Right hindlimb (tissue), 1 donor: ENCODE data around the gene THUMPD1.
"Not testable (repeated sequence)": the region's sequence is repeated elsewhere in the genome, so short reads cannot be mapped to it uniquely, and the experiment has no call there.

Experiments
- DNase-seq: peaks from one replicate; pipeline ENCODE4 v3.0.0-alpha.2; 2018

The THUMPD1 gene

GRCh38 chr16:20747030-20747816 lies 5.6 kb upstream of the THUMPD1 start:
- DNase-seq = no peak

DNA sequence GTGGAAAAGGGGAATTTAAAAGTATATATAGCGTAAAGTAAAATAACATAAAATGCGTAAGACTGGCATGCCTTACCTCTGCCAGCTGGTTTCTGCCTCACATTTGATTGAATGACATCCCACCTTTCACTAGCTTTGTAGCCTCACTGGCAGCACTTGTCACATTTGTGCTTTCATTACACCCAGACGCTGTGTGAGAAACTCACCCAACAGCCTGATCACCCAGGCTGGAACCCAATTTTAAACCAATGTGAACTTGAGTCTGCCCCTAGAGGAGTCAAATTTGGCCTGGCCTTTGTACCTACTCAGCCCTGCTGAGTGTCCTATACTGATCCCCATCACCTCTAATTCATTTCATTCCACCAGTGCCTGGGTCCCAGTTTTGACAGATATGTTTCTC lies 4.8 kb upstream of the THUMPD1 start:
- DNase-seq = no peak

DNA sequence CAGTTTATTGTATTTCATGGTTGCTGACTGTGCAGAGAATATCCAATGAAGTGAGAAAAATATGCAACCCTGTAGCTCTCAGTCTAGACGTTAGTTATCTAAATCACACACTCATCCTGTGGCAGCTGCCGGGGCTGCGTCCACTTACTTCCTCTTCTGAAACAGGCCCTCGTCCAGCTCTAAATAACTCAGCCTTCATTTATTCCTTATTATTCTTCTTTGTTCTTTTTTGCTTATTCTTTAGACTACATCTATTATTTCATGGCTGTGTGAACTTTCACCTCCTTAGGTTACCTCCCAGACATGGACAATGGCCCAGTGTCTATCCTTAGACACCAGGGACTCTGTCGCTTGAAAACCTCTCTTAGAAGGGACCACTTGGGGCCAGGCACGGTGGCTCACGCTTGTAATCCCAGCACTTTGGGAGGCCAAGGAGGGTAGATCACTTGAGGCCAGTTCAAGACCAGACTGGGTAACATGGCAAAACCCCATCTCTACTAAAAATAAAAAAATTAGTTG lies 3.4 kb upstream of the THUMPD1 start:
- no peak for DNase-seq

DNA sequence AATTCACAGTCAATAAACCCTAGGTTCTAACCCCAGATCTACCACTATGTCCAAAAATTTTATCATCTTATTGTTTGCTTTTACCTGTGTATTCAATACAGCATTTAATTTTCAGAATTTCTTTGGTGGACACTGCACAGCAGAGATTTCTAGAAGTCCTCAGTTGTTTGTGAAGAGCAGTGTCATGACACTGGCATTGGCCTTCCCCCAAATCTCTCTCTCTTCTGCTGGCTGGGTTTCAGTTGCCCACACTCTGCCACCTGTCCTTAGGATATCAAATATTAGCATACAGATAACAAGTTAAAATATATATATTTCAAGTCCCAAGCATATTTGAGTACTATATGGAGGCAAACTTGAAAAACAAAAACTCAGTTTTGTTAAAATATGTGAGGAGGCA lies 2.0 kb upstream of the THUMPD1 start:
- DNase-seq = no peak

DNA sequence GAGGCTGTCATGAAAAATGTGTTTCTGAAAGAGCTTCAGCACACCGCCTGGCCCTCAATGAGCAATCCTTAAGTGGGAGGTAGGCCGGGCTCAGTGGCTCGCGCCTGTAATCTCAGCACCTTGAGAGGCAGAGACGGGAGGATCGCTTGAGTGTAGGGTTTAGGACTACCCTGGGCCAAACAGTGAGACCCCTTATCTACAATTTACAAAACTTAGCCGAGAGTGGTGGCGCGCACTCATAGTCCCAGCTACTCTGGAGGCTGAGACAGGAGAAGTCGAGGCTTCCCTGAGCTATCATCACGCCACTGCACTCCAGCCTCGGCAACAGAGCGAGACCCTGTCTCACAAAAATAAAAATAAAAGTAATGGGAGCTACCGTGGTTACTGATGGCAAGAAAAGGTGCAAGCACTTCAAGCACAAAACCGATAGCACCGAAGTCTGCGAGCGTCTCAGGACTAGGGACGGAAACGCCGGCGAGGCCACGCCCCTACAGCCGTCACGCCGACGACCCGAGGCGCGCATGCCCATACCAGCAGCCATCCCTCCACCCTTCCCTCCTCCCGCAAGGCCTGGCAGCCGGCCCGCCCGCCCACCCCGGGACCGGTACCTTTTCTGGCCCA lies 607 bp downstream of the THUMPD1 start:
- peak; percentile 92 for DNase-seq

- DNase-seq = no peak
Observed at GRCh38 chr16:20740007-20740883, 1.4 kb downstream of the THUMPD1 start.

DNA sequence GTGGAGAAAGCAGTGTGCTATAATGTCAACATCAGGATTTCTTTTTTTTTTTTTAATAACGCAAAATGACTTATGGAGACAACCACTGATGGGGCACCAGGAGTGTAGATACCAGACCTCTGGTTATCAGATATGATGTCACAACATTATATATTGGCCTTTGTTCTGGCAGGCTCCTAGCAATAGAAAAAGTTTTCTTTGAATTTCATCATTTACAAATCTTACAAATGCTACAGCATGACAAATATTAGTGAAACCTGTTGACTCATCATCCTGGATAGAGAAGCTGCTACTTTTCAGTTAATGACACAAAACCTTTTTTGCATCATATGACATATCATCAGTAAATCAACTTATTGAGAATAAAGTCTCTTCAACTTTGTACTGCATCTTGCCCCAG lies 6.1 kb downstream of the THUMPD1 start:
- DNase-seq = no peak

DNA sequence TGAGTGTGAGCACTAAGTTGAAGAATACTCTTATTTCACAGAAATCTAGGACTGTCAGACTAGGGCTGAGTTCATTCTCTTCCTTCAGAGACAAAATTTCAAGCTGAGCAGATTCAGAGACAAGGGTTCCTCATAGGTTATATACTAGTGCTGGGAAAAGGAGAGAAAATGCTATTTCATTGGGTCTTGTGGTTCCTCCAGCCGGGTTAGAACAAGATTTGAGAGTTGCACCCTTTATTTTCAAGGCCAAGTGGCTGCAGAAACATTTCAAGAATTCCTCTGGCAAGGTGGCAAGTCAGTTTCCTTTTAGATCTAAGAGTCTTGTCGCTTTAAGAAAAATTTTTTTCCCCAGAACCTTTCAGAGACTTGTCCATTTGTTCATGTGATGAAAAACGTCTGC lies 6.8 kb downstream of the THUMPD1 start:
- DNase-seq = no peak

DNA sequence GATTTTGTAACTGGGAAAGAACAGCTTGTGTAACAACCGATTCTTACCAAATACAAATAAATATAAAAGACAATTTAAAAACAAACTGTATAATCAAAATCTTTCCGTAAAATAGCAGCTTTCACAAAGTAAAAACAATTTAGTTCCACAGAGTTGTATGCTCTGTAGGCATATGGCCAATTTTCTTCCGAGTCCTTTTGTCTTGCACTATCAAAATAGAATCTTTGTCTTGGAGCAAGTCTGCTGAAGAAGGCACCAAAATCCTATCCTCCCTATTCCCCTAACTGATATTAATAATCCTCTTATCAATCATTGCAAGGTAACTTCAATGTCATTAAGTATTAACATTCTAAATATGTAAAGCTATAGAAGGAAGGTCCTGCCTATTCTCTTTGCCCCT lies 7.6 kb downstream of the THUMPD1 start:
- no peak for DNase-seq

- DNase-seq = no peak
Observed at GRCh38 chr16:20729141-20729540, 12.5 kb downstream of the THUMPD1 start.

- no peak for DNase-seq
Observed at GRCh38 chr16:20727181-20727580, 14.4 kb downstream of the THUMPD1 start.

- no peak for DNase-seq
Observed at GRCh38 chr16:20726661-20727060, 15.0 kb downstream of the THUMPD1 start.

DNA sequence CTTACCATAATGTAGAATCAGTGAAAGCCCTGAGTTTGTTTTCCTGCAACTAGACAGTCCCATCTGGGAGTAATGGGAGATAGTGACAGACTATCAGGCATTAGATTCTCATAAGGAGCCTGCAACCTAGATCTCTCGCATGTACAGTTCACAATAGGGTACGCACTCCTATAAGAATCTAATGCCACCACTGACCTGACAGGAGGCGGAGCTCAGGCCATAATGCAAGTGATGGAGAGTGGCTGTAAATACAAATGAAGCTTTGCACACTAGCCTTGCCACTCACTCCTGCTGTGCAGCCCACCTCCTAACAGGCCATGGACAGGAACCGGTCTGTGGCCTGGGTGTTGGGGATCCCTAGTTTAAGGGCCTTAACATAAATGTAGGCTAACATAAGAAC lies 21.4 kb downstream of the THUMPD1 start:
- no peak for DNase-seq

DNA sequence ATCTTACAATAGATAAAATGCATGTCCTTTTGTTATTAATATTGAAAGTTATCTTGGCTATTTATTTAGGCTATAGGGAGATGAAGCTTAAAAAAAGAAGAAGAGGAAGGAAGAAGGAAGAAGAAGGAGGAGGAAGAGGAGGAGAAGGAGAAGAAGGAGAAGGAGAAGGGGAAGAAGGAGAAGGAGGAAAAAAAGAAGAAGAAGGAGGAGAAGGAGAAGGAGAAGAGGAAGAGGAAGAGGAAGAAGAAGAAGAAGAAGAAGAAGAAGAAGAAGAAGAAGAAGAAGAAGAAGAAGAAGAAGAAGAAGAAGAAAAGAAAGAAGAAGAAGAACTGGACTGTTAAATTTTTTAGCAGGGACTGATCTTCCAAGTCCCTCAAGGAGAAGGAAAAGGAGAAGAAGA lies 23.9 kb downstream of the THUMPD1 start:
- not testable (repeated sequence) for DNase-seq

DNA sequence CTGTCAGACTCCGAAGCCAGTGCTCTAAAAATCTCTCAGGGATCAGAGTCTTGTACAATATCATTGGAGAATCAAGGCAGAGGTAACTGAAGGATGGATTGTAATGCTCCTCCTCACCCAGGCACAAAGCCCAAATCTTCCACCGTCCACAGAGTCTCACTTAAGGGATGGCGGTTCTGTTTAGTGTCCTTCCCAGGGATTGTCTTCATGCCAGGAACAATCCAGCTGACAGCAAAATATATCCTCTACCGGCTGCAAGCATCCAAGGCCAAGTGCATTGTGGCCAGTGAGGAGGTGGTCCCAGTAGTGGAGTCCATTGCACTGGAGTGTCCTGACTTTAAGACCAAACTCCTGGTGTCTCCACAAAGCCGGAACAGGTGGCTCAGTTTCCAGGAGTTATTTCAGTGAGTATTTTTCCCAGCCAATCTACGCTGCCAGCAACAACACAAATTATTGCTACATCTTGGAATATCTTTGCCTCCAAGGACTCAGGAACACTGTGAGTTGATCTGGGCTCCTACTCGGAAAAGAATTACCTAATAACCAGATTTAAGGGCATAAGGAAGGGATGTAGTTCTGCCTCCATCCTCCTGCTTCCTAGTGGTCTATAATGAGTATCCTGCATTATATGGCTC lies 30.2 kb downstream of the THUMPD1 start:
- DNase-seq = no peak

DNA sequence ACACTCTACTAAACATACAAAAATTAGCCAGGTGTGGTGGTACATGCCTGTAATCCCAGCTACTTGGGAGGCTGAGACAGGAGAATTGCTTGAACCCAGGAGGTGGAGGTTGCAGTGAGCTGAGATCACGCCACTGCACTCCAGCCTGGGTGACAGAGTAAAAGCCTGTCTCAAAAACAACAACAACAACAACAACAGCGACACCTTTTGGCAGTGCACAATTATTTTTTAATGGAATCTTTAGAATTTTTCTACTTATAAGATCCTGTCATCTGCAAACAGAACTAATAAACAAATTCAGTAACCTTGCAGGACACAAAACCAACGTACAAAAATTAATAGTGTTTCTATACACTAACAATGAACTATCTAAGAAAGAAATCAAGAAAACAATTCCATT lies 33.5 kb downstream of the THUMPD1 start:
- not testable (repeated sequence) for DNase-seq

- no peak for DNase-seq
Observed at GRCh38 chr16:20707461-20707860, 34.2 kb downstream of the THUMPD1 start.

DNA sequence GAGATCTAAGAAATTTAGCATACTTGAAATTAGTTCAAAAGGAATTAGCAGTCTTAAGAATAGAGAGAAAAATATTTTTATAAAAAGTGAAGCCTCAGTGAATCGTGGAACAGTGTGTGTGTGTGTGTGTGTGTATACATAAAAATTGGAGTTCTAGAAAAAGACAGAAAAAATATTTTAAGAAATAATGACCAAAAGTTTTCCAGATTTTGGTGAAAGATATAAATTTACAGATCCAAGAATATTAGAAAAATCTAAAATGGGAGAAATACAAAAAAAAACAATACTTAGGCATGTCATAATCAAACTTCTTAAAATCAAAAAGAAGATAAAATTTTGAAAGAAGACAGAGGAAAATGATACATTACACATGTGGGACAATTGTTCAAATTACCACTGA lies 35.6 kb downstream of the THUMPD1 start:
- DNase-seq = not testable (repeated sequence)

DNA sequence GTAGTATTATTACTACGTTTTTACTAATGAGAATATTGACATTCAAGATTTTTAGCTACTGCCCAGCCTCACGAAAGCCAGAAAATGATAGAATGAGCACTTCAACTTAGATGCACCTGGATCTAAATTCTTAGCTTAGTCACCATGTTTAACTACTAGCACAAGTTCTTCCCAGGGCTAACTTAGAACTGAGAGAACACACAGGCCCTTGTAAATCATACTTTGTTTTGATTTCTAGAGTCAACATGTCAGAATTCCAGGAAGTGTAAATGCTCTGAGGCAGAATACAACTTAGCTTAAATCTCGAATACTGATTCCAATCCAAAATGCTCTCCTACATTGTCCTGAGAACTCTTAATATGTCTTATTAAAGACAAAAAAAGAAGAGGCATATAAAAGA lies 37.3 kb downstream of the THUMPD1 start:
- no peak for DNase-seq

DNA sequence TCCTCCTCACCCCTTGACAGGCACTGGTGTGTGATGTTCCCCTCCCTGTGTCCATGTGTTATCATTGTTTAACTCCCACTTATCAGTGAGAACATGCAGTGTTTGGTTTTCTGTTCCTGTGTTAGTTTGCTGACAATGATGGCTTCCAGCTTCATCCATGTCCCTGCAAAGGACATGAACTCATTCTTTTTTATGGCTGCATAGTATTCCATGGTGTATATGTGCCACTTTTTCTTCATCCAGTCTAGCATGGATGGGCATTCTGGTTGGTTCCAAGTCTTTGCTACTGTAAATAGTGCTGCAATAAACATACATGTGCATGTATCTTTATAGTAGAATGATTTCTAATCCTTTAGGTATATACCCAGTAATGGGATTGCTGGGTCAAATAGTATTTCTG lies 39.9 kb downstream of the THUMPD1 start:
- DNase-seq = not testable (repeated sequence)

DNA sequence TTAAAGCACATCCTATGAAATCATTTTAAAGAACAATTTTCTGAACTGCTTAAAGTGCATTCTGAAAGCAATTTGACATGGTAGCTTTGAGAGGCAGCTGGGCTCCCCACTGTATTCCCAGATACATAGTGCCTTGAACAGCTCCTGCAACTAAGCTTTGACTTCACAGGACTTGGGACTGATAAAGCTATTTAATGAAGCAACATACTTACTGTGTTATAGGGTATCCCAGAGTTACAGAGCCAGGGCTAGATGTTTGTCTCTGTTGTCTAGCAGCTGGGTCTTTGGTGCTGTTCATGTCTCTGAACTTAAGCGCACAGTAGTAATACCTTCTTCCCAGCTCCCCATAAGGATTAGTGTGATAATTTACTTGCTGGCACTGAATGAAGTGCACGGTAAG lies 45.0 kb downstream of the THUMPD1 start:
- no peak for DNase-seq

DNA sequence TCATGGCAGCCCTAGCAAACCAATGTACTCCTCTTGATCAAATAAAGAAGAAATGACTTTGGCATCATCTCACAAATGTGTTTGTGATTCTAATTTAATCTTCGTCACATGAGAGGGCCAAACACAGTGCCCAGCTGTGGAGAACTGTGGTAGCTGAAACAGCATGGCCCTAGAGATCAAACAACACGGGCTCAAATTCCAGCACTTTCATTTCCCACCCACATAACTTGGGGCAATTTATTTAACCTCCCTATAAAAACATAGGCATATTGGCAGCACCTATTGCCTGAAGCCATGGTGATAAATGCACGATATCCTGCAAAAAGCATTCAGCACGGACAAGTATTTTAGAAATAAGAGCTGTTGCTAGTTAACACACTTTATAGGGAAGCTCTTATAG lies 46.6 kb downstream of the THUMPD1 start:
- DNase-seq = no peak

DNA sequence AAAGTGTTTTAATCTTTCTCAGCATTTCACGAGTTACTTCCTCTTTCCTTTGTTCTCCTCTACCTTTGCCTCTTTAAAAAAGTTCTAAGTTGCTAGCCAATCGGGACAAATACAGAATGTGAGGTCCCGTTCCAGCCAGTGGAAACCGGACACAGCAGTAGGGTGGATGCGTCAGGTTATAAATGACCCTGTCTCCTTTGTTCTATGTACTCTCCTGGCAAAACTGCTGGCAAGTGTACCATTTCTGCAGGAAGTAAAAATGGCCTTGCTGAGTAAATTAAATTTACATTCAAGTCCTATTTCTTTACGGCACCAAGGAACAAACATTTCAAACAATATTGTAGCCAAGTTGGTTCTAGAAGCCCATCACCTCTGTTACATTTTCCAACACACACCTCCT lies 47.5 kb downstream of the THUMPD1 start:
- DNase-seq = not testable (repeated sequence)
